Heart left ventricle (tissue), 13 donors: ENCODE data around the gene SOX18.

Experiments
- CTCF ChIP-seq, 12 donors: fragments of 200-600 bp; sonication (generic) in 4 of 12; IDR thresholded peaks; one replicate each; pipeline versions ENCODE4 v1.5.0 to v1.8.0; 2018 to 2022; ENCODE audit warnings: antibody characterized with exemption in 12 of 12, mild to moderate bottlenecking in 5 of 12
- POLR2A ChIP-seq, 2 donors: fragments of 450-650 bp; IDR thresholded peaks; one replicate each; pipeline ENCODE4 v1.6.1; 2017; ENCODE audit warnings: antibody characterized with exemption in 2 of 2, mild to moderate bottlenecking in 2 of 2, moderate library complexity in 2 of 2
- donor health status: ischemic (EF 13 %, LVEDD 7.1; RV severe dilation, severe dysfunction).
- donor health status: DM: no; HTN: yes; CAD: no.
- donor health status: DM: no; HTN: no; CAD: no.
- donor health status: ischemic (EF 25% LVEDD 6.9; RV normal size, moderate dysfunction).
- donor health status: ischemic (EF 25% LVEDD 5.7; RV mildly dilated, moderate dysfunction).
- donor health status: ischemic (EF 35%, LVEDD 5.7; RV mildly dilated, moderate dysfunction).
- donor health status: nonischemic (EF 11% LVEDD 7.7; RV severe dilation, severe dysfunction).
- donor health status: DM: yes; HTN: yes; CAD: no.
- donor health status: PGD.
- donor health status: ischemic (EF 29% LVEDD 5.4; RV normal size, mild dysfunction).
- donor health status: nonischemic (EF 23%, LVEDD 6.1; RV moderate dilation, normal function).

- peak; percentile 76 to 90 (median 84) for TF ChIP-seq CTCF (IDR thresholded peaks at IDR 0.05)
- TF ChIP-seq POLR2A (IDR thresholded peaks at IDR 0.05), result no peak
Measured at GRCh38 chr20:64057628-64058498, 8.4 kb upstream of the SOX18 start.
